Measurements from ENCODE around the gene ICOSLG.
"Not testable (repeated sequence)": the region's sequence is repeated elsewhere in the genome, so short reads cannot be mapped to it uniquely, and the experiment has no call there.

ICOSLG gene

DNA sequence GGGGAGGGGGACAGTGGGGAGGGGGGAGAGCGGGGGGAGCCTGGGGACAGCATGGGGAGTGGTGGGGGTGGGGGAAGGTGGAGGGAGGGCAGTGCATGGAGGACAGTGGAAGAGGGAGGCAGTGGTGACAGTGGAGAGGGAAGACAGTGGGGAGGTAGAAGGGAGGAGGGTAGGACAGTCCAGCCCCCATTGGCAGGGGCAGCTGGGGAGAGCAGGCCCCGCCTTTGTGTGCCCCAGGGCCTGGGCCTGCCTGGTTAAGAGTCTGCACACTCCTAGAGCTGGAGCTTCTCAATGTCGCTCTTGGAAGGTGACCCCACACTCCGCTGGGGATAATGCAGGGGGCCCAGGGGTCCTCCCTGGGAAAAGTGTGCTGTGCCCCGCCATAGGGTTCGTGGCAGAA lies 15.1 kb downstream of the ICOSLG start:
- not testable (repeated sequence) for DNase-seq (ENCODE audit: low read depth)

DNA sequence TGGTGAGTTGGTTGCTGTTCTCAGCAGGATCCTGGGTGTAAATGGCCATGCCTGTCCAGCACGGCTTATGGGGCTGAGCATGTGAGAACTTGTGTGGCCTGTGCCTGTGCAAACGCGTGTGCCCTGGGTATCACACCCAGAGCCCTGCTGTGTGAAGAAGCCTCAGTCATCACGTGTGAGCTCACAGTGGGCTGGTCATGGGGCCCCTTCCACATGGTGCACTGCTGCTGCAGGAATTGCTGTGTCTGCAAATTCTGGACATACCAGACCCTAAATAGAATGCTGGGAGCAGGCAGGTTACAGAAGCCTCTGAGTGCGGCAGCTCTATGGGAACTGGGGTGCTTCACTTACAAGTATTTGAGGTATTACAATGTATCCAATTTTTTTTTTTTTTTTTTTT lies 17.4 kb downstream of the ICOSLG start:
- not testable (repeated sequence) for DNase-seq (ENCODE audit: low read depth)

DNA sequence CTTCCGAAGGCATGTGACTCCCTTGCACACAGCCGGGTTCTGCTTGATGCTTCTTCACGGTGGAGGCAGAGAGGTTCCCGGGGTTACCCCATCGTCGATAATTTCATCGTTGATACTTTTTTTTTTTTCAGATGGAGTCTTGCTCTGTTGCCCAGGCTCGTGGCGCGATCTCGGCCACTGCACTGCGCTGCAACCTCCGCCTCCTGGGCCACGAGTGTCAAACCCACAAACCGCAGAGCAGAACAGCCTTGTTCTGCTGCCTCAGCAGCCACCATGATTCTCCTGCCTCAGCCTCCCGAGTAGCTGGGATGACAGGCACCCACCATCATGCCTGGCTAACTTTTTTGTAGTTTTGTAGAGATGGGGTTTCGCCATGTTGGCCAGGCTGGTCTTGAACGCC lies 20.1 kb downstream of the ICOSLG start:
- DNase-seq (ENCODE audit: low read depth) = not testable (repeated sequence)

DNA sequence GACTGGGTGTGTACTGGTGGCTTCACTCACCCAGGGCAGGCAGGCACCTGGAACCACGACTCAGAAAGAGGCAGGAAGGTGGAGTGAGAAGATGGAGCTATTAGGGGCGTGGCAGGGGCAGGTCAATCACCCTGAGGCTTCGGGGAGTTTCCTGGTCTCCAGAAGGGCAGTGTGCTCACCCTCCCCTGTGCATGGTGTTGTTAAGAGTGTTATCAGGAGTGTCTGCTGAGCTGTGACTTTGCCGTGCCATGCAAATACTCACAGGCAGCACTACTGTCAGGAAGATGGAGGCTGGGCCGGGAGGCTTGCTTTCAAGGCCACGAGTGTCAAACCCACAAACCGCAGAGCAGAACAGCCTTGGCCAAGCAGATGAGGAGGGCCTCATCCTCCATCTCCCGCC lies 22.3 kb downstream of the ICOSLG start:
- not testable (repeated sequence) for DNase-seq (ENCODE audit: low read depth)

DNA sequence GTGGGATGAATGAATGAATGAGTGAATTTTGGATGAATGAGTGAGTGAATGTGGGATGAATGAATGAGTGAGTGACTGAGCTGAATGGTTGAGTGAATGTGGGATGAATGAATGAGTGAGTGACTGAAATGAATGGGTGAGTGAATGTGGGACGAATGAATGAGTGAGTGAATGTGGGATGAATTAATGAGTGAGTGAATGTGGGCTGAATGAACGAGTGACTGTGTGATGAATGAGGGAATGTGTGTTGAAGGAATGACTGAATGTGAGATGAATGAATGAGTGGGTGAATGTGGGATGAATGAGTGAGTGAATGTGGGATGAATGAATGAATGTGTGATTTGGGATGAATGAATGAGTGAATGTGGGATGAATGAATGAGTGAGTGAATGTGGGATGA lies 28.8 kb downstream of the ICOSLG start:
- DNase-seq (ENCODE audit: low read depth) = not testable (repeated sequence)

DNA sequence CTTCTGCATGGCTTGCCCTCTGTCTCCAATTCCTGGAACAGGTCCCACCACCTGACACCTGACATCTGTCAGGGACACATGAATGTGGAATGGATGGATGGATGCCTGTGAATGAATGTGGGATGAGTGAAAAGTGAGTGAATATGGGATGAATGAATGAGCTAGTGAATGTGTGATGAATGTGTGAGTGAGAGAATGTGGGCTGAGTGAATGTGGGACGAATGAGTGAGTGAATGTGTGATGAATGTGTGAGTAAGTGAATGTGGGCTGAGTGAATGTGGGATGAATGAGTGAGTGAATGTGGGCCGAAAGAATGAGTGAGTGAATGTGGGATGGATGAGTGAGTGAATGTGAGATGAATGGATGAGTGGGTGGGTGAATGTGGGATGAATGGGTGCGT lies 29.2 kb downstream of the ICOSLG start:
- not testable (repeated sequence) for DNase-seq (ENCODE audit: low read depth)

DNA sequence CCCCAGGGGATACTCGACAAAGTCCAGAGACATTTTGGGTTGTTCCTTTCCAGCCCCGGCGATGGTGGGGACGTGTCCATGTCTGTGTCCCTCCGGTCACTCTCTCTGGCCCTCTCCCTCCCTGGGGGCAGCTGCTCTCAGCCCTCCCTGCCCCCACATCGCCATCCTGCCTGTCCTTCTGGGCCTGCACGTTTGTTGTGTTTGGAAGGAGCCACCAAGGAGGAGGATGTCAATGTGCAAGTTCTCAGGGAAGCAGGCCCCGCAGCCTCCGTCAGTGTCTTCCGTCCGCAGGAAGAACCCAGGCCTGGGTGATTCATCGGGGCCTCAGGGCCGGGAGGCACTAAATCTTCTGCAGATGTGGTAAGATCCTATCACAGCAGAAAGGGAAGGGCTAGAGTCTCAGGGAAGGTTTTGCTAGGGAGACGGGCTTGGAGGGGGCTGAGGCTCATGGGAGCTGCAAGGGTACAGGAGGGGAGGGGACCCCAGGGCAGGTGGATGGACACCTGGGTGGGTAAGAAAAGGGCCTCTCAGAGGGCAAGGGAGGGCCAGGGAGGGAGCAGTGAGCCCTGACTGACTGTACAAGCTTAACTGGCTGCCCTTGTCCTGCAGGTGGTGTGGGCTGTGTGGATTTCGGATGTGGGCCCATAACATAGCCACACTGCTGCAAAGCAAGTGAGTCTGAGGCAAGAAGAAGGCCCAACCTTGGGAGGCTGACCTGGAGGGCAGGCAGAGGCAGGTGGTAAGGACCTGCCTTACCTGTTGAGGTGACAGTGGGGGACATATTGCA lies 32.7 kb downstream of the ICOSLG start:
- not testable (repeated sequence) for DNase-seq (ENCODE audit: low read depth)

DNA sequence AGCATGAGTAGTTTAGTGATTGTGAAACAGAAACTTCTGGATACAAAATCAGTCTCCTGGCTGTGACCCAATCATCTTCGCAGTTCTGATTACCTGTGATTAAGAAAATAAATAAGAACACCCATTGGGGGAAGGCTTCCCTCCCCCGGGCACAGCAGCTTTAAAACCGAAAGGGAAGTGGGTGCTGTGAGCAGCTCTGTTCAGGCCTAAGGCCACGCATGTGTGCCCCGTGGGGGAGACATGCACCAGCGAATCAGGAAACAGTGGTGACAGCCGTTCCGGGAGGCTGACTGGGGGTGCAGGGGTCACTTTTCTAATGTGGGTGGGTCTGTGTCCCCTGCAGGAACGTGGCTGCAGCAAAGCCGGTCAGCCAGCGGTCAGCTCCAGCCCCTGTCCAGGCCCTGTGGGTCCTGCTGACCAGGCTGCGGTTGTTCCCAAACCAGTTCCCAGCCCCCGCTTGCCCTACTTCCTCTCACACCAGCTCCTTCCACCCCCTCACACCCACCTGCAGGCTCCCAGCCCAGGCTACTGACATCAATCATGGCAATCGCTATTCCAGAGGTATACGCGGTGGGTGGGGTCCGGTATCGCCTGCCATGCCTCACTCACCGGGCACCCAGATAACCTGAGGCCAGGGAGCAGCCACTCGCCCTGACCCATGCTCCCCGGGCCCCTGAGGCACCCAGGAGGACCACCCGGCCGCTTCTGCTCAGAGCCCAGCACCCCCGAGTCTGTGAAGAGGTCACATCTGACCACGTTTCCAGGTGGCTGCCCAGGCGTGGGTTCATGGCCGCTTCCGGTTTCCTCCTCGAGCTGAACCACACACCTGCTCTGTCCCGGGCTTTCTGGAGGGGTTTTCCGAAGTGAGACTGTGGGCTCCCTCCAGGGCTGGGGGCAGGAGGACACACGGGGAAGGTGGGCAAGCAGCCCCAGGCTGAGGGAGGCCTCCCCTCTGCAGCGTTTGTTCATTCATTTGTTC lies 33.8 kb downstream of the ICOSLG start:
- DNase-seq (ENCODE audit: low read depth) = not testable (repeated sequence)

DNA sequence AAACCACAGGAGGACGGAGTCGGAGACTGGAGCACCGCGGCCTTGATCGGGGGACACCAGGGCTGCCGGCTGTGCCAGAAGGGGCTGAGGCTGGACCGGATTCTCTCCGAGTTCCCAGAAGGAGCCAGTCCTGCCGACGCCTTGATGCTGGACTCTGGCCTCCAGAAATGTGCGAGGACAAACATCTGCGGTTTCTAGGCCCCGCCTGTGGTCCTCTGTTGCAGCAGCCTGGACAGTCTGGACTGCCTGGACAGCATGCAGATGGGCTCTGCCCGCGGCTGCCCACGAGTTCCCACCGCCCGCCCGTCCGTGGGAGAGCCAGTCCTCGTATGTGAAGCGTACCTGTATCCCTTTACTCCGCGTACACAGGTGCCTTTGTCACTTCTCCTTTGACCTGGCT lies 34.6 kb downstream of the ICOSLG start:
- not testable (repeated sequence) for DNase-seq (ENCODE audit: low read depth)

DNA sequence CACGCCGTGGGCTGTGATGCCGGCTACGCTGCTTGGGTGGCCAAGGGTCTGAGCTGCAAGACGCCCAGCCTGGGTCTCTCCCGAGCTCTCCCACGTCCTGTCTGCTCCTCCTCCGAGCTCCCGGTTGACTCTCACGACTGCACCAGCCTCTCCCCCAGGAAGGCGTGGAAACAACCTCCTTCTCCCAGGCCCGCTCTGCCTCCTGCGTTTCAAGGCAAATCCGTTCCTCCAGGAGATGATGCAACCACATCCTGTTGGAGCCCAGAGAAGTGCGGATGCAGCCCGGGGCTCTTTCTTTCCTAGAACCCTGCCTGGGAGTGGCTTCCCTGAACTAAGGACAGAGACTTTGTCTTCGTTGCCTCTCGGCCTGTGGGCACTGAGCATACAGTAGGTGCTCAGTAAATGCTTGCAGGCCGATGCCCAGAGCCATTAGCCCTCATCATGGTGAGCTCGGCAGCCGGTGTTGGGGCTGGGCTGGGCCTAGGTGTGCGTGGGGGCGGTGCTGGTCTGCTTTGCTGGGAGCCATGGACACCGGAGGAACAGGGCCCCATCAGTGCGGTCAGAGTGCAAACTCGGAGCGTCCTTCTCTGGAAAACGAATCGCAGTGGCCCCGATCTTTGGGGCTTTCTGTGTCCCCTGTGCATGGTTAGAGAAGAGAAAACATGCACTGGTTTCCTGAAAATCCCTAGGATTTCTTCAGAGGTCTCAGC lies 38.0 kb downstream of the ICOSLG start:
- not testable (repeated sequence) for DNase-seq (ENCODE audit: low read depth)

DNA sequence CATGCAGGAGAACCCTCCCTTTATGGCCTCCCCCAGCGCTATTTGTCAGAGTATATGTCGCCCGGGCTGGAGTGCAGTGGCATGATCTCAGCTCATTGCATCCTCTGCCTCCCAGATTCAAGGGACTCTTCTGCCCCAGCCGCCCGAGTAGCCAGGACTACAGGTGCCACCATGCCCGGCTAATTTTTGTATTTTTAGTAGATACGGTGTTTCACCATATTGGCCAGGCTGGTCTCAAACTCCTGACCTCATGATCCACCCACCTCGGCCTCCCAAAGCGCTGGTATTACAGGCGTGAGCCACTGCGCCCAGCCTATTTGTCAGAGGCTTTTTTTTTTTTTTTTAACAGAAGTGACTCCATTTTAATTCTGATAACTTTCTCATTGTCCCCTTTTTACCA lies 40.7 kb downstream of the ICOSLG start:
- not testable (repeated sequence) for DNase-seq (ENCODE audit: low read depth)

DNA sequence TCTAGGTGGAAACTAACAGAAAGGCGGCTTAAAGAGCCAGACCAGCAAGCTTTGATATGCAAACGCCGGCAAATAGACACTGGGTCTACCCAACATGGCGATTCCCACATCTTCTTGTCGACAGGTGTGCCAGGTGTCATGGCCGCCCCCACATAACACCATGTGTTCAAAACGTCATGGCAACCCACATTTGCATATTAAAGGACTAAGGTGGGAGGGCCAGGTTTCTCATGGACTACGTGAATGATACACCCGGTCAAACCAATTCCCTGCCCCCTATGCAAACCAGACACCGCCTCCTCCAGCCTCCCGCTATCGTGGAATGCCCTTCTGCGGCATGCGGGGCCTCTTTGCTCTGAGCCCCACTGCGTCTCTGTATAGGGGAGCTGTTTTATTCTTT lies 41.3 kb downstream of the ICOSLG start:
- DNase-seq (ENCODE audit: low read depth) = no peak

DNA sequence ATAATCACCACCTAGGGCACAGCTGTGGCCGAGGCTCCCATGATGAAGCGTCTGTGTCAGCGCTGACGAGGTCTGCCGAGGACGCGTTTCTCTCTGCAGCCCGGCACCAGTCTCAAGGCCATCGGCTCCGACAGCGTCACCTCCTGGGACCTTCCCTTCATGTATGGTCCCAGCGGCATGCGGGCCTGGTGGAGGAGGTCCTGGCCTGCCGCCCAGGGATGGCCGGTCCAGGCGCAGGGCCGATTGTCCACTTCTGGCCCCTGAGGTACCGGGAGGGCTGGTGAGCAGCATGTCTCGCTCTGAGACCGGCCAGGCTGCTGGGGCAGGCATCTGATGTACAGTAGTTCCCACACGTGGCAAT lies 43.6 kb downstream of the ICOSLG start:
- not testable (repeated sequence) for DNase-seq (ENCODE audit: low read depth)

DNA sequence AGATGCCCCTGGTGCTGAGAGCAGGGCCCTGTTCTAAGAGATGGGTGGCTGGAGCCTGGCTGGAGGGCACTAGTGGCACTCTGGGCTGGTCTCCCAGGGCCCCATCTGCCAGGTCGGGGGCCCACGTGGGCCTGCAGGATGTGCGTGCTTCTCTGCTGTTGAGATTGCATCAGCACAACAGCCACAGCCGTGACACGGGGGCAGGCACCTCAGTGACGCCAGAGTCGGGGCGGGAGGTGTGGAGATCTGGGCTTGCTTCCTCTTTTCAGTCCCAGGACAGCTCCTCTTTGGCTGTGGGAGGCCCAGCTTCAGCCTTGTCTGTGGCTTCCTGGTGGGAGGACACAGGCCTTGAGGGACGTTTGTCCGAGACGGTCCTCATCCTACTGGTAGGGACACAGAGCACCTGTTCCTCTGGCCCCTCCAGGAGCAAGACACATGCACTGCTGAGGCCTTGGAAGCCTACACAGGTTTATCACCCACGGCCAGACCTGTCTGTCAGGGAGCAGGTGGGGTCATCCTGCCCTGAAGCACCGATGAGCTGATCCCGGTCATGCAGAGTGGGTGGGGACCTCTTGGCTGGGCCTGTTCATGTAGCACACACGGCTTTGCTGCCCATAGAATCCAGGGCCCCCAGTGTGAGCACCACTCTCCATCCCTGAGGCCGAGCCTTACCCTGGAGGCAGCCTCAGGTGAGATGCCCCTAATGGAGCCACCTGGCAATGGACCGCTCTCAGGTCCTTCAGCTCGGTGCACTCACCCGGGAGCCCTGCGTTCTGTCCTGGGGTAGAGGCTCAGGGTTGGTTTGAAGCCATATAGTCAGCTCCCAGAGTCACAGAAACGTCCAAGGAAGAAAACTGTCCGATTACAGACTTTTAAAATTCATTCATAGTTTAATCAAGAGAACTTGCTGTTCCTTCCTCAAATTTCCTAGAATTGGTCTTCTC lies 44.3 kb downstream of the ICOSLG start:
- DNase-seq (ENCODE audit: low read depth) = not testable (repeated sequence)

DNA sequence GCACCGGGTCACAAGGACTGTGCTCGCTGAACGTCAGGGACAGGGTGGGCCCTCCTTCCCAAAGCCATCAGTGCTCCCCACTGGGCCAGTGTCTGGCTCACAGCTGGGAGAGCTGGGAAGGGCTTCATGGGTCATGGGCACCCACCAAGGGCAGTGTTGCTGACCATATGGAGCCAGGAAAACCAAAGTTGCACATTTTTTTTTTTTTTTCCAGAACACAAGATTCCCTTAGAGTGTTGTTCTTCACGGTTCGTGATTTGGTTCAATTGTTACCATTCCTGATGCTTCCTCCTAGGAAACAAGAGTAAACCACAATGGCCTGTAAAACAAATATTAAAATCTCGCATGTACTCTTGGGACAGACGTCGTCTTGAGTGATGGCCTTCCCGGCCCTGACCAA lies 45.9 kb downstream of the ICOSLG start:
- not testable (repeated sequence) for DNase-seq (ENCODE audit: low read depth)

DNA sequence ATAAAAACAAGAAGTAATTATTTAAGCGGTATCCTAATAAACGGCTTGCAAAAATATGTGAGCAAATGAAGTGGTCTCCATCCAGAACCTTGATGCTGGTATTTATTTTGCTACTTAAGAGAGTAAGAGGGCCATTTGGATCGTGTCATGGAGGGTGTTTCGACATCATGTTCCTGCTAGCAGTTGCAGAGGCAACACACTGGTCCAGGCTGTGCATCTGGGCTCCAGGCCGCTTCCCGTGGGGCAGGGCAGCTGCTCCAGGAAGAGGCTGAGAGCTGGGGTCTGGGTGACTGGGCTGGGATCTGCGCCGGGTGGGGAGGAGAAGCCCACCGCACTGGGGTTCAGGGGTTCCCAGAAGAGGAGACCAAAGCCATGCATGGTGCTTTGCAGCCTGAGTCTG lies 46.3 kb downstream of the ICOSLG start:
- DNase-seq (ENCODE audit: low read depth) = not testable (repeated sequence)

DNA sequence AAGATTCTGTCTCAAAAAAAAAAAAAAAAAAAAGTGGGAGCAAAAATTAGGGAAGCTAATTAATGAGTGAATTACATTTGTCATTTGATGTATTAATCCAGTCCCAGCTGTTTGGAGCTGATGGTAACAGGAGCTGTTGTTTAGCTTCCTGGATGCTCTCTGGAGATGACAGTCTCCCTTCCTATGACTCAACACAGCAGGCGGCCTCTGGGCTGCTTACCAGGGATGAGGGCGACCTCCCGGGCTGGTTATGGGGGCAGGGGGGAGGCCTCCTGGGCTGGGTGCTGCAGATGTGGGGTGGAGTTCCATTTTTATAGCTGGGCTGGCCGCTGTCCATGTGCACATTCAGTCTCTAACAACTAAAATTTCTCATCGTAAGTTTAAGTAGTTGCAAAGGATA lies 47.6 kb downstream of the ICOSLG start:
- not testable (repeated sequence) for DNase-seq (ENCODE audit: low read depth)

DNA sequence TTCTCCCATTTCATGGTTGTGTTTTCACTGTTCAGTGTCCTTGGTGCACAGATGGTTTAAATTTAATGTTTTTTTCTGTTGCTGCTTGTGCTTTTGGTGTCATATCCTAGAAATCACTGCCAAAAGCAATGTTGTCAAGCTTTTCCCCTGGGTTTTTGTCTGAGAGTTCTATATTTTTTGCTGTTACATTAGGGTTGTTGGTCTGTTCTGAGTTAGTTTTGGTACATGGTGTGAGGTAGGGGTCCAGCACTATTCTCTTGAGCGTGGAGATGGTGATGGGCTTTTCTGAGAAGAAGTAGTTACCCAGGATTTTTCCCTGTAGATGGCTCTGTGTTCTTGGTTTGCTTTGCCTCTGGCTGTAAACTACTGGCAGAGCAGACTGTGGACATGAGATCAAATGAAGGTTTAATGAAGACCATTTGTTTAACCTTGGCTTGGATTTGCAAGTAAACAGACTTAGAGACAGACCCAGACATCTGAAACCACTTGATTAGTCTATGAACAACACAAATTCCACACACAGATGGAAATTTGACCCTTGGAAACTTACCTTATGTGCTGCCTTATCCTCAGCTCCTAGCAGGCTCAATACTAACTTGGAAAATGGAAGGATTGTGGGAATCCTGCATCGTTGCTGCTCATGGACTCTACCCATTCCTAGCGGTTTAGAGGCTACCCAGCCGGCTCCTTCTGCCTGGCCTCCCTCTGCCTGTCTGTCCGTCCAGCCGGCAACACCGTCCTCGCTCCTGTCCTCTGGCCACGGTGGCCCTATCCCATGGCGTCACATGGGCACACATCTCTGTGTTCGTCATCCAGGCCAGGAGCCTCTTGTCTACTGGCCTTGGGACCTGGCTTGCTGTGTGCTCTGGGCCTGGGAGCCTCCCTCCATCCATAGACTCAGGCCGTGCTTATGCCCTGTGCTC lies 50.1 kb downstream of the ICOSLG start:
- DNase-seq (ENCODE audit: low read depth) = not testable (repeated sequence)

DNA sequence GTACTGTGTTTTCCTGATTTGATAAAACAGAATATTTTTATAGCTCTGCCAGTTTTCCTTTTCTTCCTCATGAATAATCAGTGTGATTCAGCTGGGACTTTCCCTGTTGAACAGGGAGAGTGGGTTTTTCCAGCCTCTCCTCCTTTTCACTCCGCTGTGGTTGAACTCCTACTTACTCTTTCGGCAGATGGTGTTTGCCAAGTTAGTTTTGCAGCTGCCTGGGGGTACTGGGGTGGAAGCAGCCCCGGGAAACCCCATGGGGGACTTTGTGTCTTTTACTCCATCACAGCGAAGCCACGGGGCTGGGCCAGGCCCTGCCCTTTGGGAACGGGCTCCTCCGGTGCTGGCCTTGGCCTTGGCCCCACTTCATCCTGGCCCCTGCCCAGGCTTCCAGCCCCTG lies 55.9 kb downstream of the ICOSLG start:
- not testable (repeated sequence) for DNase-seq (ENCODE audit: low read depth)

DNA sequence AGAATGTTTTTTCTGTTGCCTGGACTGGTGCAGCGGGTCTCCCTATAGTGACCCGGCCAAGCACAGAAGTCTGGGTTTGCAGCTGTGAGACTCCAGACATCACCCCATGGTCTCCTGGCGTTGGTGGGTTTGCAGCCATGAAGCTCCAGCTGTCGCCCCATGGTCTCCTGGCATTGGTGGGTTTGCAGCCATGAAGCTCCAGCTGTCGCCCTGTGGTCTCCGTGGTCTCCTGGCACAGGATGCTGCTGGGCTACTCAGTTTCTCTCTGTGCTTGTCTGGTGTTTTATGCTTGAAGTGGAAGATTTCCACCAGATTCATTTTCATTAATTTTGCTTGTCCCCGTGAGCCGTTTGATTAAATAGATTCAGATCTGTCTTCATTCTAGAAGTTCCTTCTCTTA lies 58.5 kb downstream of the ICOSLG start:
- DNase-seq (ENCODE audit: low read depth) = not testable (repeated sequence)

Measured in activated gamma-delta T cell treated with anti-CD3 and anti-CD28 coated beads, Interleukin-2, amount 50 U/mL, for 16 hours (primary cell).